NCI-H1436 treated with DMSO at 0.1 percent for 48 hours (cell line): ENCODE measurements around the gene CDH22.

ENCODE experiments used
- DNase-seq: peaks from one replicate; lab custom pipeline; 2025; lab: John Stamatoyannopoulos, UW

Gene CDH22

GRCh38 chr20:46299078-46299477 lies 9.2 kb downstream of the CDH22 start:
- DNase-seq = no peak

GRCh38 chr20:46298374-46298773 lies 9.9 kb downstream of the CDH22 start:
- DNase-seq = no peak

GRCh38 chr20:46296526-46297250 lies 11.6 kb downstream of the CDH22 start:
- no peak for DNase-seq

- DNase-seq = no peak
These were observed 15.2 kb downstream of the CDH22 start for GRCh38 chr20:46293084-46293483.

- no peak for DNase-seq
These were observed 16.9 kb downstream of the CDH22 start for GRCh38 chr20:46291401-46291800.

- no peak for DNase-seq
These were observed 18.9 kb downstream of the CDH22 start for GRCh38 chr20:46289432-46289831.

GRCh38 chr20:46286977-46287376 lies 21.3 kb downstream of the CDH22 start:
- DNase-seq = no peak

GRCh38 chr20:46286382-46286781 lies 21.9 kb downstream of the CDH22 start:
- DNase-seq = no peak

GRCh38 chr20:46285740-46286139 lies 22.6 kb downstream of the CDH22 start:
- DNase-seq = no peak

GRCh38 chr20:46285072-46285471 lies 23.2 kb downstream of the CDH22 start:
- no peak for DNase-seq

GRCh38 chr20:46284040-46284427 lies 24.3 kb downstream of the CDH22 start:
- no peak for DNase-seq

GRCh38 chr20:46283426-46284039 lies 24.8 kb downstream of the CDH22 start:
- no peak for DNase-seq

GRCh38 chr20:46282669-46283068 lies 25.6 kb downstream of the CDH22 start:
- no peak for DNase-seq

GRCh38 chr20:46279103-46279502 lies 29.2 kb downstream of the CDH22 start:
- DNase-seq = no peak

GRCh38 chr20:46277602-46278001 lies 30.7 kb downstream of the CDH22 start:
- no peak for DNase-seq

- no peak for DNase-seq
These were observed 31.8 kb downstream of the CDH22 start for GRCh38 chr20:46276531-46276930.

- no peak for DNase-seq
These were observed 33.2 kb downstream of the CDH22 start for GRCh38 chr20:46275091-46275490.

- no peak for DNase-seq
These were observed 34.6 kb downstream of the CDH22 start for GRCh38 chr20:46273717-46274116.

GRCh38 chr20:46272389-46273047 lies 35.8 kb downstream of the CDH22 start:
- no peak for DNase-seq

- no peak for DNase-seq
These were observed 37.1 kb downstream of the CDH22 start for GRCh38 chr20:46270977-46271744.

GRCh38 chr20:46269372-46269771 lies 38.9 kb downstream of the CDH22 start:
- DNase-seq = no peak

GRCh38 chr20:46268662-46269061 lies 39.6 kb downstream of the CDH22 start:
- DNase-seq = no peak
